ENCODE results near the gene ATN1. TPM values are rescaled to one million over a fixed set of nuclear protein-coding genes. Genes with fewer than 3 reads are reported as not detected.

ATN1 gene
- total RNA-seq, 4 donors from 2014 or later = 59.1 to 160 (median 112) TPM

DNA sequence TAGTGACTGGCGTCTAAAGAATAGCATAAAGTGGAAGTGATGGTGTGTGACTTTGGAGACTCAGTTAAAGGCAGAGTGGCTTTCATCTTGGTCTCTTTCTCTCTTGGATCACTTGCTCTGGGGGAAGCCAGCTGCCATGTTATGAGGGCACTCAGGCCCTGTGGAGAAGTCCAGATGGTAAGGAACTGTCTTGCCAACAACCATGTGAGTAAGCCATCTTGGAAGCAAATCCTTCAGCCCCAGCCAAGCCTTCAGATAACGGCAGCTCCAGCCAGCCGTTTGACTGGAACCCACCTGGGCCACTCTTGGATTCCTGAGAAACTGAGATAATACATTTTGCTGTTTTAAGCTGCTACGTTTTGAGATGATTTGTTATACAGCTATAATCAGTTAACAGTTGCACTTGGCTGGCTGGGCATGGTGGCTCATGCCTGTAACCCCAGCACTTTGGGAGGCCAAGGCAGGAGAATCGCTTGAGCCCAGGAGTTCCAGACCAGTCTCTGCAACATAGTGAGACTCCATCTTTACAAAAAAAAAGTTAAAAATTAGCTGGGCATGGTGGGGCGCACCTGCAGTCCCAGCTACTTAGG lies 30.8 kb upstream of the ATN1 start:
- intact Hi-C loops (cut with DNase I; ENCODE audit: low total_unique reads) (no loop called here), in situ Hi-C loops (cut with MboI; ENCODE audit: low pct_ligation_motif_present in 1 of 4, low pct_unique_long_range_greater_than_20kb in 1 of 4, low sequenced_read_pairs in 3 of 4) (no loop called here)
- no peak for TF ChIP-seq EP300 (IDR thresholded peaks at IDR 0.05; ENCODE audit: low read depth)
- TF ChIP-seq POLR2A (IDR thresholded peaks at IDR 0.05) = no peak
- no peak for TF ChIP-seq POLR2AphosphoS5 (IDR thresholded peaks at IDR 0.05)
- TF ChIP-seq CTCF (IDR thresholded peaks at IDR 0.05) = no peak
- DNase-seq = no peak
- Histone ChIP-seq H3K9me3 (no peaks in the 10 kb centered on the region), H3K36me3 (no peaks in the 10 kb centered on the region), H3K4me3 (no peak overlapping the region), H3K4me1 (peaks cover 0 to 15% (median 11%) of the 10 kb centered on the region in 4 donors), H3K27ac (no peak overlapping the region), H3K27me3 (no peaks in the 10 kb centered on the region)
- 81 to 100% methylated on average over 1 to 6 of the region's 6 CpGs for WGBS, 2 donors (ENCODE audit: low coverage in 1 of 2)

- in situ Hi-C loops (cut with MboI; ENCODE audit: low pct_ligation_motif_present in 1 of 4, low pct_unique_long_range_greater_than_20kb in 1 of 4, low sequenced_read_pairs in 3 of 4) = no loop called here
- H3K9me3 ChIP-seq = no peaks in the 10 kb centered on the region
- peaks cover 0 to 18% (median 16%) of the 10 kb centered on the region in 4 donors for H3K4me1 ChIP-seq
- no peaks in the 10 kb centered on the region for H3K36me3 ChIP-seq
- WGBS, 2 donors (ENCODE audit: low coverage in 1 of 2) = 24 to 52% methylated on average over 2 to 5 of the region's 5 CpGs
- TF ChIP-seq POLR2A (IDR thresholded peaks at IDR 0.05) = no peak
- TF ChIP-seq CTCF (IDR thresholded peaks at IDR 0.05) = no peak
- TF ChIP-seq EP300 (IDR thresholded peaks at IDR 0.05; ENCODE audit: low read depth) = no peak
- TF ChIP-seq POLR2AphosphoS5 (IDR thresholded peaks at IDR 0.05) = no peak
- H3K4me3 ChIP-seq = no peak overlapping the region
- DNase-seq = no peak
- no peaks in the 10 kb centered on the region for H3K27me3 ChIP-seq
- peak overlapping the region in 3 of 4 donors; percentile 30 to 70 (median 68) for H3K27ac ChIP-seq
- intact Hi-C loops (cut with DNase I; ENCODE audit: low total_unique reads) = no loop called here
These were observed 28.3 kb upstream of the ATN1 start for GRCh38 chr12:6899427-6899826.

DNA sequence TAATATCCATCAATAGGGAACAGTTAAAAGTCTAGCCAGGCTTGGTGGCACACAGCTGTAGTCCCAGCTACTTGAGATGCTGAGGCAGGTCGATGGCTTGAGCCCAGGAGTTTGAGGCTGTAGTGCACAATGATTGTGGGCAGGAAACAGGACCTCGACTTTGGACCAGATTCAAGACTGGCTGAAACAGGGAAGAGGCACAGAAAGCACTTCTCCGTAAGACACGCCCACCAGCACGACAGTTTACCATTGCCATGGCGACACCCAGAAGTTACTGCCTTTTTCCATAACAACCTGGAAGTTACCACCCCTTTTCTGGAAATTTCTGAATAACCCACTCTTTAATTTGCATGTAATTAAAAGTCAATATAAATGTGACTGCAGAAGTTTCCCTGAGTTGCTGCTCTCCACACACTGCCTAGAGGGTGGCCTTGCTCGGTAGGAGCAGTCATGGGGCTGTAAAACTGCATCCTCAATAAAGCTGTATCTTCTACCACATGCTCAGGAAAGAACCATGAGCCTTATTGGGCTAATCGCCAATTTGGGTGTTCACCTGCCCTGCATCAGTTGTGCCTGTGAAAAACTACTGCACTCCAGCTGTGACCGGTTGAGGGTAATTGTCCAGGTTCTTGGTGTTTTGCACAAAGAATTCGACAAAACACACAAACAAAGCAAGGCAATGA lies 27.8 kb upstream of the ATN1 start:
- in situ Hi-C loops (cut with MboI; ENCODE audit: low pct_ligation_motif_present in 1 of 4, low pct_unique_long_range_greater_than_20kb in 1 of 4, low sequenced_read_pairs in 3 of 4) (loop anchor here in 1 of 4 donors (25.0 kb wide), 1 partner anchor 212 kb away; the partner anchor contains the start of gene C1RL), intact Hi-C loops (cut with DNase I; ENCODE audit: low total_unique reads) (loop anchor here (2.0 kb wide), 1 partner anchor 149 kb away; no protein-coding TSS in a partner anchor)
- Histone ChIP-seq H3K9me3 (no peaks in the 10 kb centered on the region), H3K36me3 (no peaks in the 10 kb centered on the region), H3K4me3 (no peak overlapping the region), H3K27me3 (no peaks in the 10 kb centered on the region), H3K4me1 (peaks cover under 1 to 21% (median 18%) of the 10 kb centered on the region in 4 donors), H3K27ac (peak overlapping the region; percentile 30 to 70 (median 63))
- 25 to 35% methylated on average over 2 to 10 of the region's 10 CpGs for WGBS, 2 donors (ENCODE audit: low coverage in 1 of 2)
- TF ChIP-seq POLR2A (IDR thresholded peaks at IDR 0.05) (peak; percentile 43), POLR2AphosphoS5 (IDR thresholded peaks at IDR 0.05) (peak in 2 of 3 donors; percentile 29 to 76), CTCF (IDR thresholded peaks at IDR 0.05) (no peak)
- peak; percentile 85 for DNase-seq

DNA sequence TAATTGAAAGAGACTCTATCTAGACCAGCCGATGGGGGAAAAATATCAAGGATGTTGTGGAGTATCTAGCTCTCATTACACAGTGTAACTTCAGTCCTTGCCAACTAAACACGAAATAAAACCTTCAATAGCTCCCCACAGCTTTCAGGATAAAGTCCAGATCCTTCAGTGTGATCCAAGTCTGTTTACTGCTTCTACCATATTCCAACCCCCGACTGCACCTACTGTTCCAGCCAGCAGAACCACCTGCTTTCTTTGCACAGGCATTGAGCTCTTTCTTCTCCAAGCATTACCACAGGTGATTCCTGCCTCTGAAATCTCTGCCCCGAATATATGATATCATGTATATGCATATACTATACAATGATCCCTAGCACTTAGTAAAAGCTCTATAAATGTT lies 25.3 kb upstream of the ATN1 start:
- intact Hi-C loops (cut with DNase I; ENCODE audit: low total_unique reads) (no loop called here), in situ Hi-C loops (cut with MboI; ENCODE audit: low pct_ligation_motif_present in 1 of 4, low pct_unique_long_range_greater_than_20kb in 1 of 4, low sequenced_read_pairs in 3 of 4) (loop anchor here in 1 of 4 donors (25.0 kb wide), 1 partner anchor 210 kb away; the partner anchor contains the start of gene C1RL)
- no peak for TF ChIP-seq POLR2AphosphoS5 (IDR thresholded peaks at IDR 0.05)
- no peak for TF ChIP-seq EP300 (IDR thresholded peaks at IDR 0.05; ENCODE audit: low read depth)
- TF ChIP-seq CTCF (IDR thresholded peaks at IDR 0.05) = no peak
- TF ChIP-seq POLR2A (IDR thresholded peaks at IDR 0.05) = no peak
- 55 to 56% methylated on average over 3 to 4 of the region's 4 CpGs for WGBS, 2 donors (ENCODE audit: low coverage in 1 of 2)
- H3K36me3 ChIP-seq = no peaks in the 10 kb centered on the region
- no peak overlapping the region for H3K4me3 ChIP-seq
- H3K27me3 ChIP-seq = no peaks in the 10 kb centered on the region
- H3K9me3 ChIP-seq = no peaks in the 10 kb centered on the region
- peaks cover 4 to 27% (median 23%) of the 10 kb centered on the region in 4 donors for H3K4me1 ChIP-seq
- H3K27ac ChIP-seq = no peak overlapping the region
- no peak for DNase-seq

All from transverse colon (tissue), 4 donors.